DLD1 (cell line): ENCODE results near the gene TMEM182.

ENCODE experiments used
- in situ Hi-C: cut with HindIII; loops from 2 replicates; pipeline ENCODE4 v1.10.0; 2017; ENCODE audit warnings: low sequenced_read_pairs

TMEM182 gene

DNA sequence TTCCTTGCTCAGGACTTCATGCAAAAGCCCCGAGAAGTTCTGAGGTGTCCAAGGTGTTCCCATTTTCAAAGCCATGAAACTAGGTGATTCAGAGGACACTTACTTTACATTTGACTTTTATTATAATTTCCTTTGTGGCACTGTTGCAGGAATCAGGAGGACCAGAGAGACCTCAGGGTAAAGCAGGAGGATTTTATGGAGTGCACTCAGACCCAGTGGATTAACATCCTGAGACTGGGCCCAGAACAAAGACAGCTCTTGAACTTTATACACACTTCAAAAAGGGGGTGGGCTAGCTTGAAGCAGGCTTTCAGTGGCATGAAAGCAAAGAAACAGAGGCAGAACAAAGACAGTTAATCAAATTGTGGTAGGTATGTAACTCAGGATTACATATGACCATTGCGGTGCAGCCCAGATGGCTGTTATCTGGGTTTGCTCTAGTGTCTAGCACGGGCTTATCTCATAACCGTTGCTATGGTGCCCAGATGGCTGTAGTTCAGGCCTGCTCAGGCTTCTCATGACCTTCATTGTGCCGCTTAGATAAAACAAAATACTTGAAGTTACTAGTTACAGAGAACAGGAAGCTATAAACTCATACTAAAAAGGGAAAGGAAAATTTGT is 39.4 kb downstream of the TMEM182 start:
- in situ Hi-C loops = no loop called here

GRCh38 chr2:102801858-102802699 is 40.2 kb downstream of the TMEM182 start:
- in situ Hi-C loops = no loop called here

GRCh38 chr2:102803041-102803896 is 41.4 kb downstream of the TMEM182 start:
- in situ Hi-C loops = no loop called here

DNA sequence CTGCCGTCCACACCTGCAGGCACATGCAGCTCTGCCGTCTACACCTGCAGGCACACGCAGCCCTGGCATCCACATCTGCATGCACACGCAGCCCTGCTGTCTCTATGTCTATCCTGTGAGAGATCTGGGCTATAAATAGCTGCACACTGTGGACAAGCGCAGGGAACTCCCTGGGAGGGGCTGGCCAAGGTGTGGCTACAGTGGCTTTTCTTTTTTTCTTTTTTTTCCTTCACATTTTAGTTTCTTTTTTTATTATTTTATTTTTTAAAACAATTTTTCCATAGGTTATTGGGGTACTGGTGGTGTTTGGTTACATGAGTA is 42.0 kb downstream of the TMEM182 start:
- in situ Hi-C loops = no loop called here

- in situ Hi-C loops = no loop called here
These were observed 44.5 kb downstream of the TMEM182 start for GRCh38 chr2:102806250-102806837.

GRCh38 chr2:102809291-102810189 is 47.7 kb downstream of the TMEM182 start:
- in situ Hi-C loops = no loop called here

DNA sequence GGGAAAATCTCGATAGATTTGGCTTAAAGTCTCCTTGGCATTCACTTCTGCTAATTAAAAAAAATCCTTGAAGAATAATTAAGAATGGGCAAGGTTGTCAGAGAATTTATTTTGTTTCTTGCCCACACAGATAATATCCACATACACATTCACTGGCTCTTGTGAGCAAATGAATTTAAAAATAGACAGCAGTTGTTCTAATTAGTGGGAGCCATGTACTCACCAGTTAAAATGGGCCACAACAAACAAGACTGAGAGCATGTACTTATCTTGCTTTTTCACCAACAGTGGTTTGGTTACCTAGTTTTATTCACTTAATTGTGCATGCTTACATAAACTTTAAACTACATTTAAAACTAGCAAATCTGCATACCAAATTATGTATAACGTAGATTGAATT is 53.5 kb downstream of the TMEM182 start:
- in situ Hi-C loops = no loop called here

DNA sequence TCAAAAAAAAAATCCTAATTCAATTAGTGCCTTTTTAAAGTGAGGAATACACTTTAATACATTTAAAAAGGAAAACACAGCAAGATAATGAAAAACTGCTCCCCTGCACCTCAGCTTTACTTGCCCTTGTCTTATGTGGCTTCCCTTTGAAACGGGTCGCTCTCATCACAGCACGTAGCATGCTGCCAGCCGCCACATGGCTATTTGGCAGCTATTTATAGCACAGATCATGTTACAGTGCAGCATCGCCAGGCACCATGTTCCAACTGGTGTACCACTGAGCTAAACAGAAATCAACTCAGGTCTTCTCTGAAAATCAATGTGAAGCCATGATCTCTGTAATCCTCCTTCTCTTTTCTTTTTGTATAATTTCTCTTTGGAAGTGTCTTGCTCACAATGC is 65.1 kb downstream of the TMEM182 start:
- in situ Hi-C loops = no loop called here

GRCh38 chr2:102832789-102833188 is 71.0 kb downstream of the TMEM182 start:
- in situ Hi-C loops = no loop called here

DNA sequence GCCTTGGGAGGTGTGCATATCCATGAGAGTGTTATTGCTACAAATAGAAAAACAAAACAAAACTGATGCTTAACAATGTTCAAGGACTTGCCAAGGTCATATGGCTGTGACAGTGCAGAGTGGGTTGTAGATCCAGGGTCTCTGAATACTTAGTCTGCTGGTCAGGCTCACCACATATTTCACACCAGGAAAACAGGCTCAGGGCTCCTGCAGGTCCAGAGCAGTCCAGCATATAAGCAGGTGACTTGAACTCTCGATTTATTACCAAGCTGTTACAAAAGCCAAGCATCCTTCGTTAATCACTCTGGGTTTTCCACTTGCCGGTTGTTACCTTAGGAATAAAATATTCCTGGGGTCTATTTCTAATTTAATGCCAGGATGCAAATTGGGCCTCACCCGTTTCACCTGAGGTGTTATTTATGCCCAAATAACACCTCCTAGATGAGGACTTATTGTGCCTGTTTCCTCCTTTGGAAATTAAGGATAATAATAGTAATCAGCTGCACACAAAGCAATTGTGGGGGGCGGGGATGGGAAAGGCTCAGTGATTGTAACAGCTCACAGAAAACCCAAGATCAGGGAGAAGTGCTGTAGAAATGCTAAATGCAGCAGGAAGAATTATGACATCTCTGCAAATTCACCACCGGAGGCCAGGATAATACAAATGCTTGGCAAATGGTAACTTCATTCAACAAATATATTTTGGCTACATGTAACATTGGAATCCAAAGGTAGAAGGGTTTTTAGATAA is 72.9 kb downstream of the TMEM182 start:
- in situ Hi-C loops = no loop called here

- in situ Hi-C loops = no loop called here
These were observed 75.9 kb downstream of the TMEM182 start for GRCh38 chr2:102837626-102838198.

- in situ Hi-C loops = no loop called here
These were observed 78.0 kb downstream of the TMEM182 start for GRCh38 chr2:102839668-102840388.

DNA sequence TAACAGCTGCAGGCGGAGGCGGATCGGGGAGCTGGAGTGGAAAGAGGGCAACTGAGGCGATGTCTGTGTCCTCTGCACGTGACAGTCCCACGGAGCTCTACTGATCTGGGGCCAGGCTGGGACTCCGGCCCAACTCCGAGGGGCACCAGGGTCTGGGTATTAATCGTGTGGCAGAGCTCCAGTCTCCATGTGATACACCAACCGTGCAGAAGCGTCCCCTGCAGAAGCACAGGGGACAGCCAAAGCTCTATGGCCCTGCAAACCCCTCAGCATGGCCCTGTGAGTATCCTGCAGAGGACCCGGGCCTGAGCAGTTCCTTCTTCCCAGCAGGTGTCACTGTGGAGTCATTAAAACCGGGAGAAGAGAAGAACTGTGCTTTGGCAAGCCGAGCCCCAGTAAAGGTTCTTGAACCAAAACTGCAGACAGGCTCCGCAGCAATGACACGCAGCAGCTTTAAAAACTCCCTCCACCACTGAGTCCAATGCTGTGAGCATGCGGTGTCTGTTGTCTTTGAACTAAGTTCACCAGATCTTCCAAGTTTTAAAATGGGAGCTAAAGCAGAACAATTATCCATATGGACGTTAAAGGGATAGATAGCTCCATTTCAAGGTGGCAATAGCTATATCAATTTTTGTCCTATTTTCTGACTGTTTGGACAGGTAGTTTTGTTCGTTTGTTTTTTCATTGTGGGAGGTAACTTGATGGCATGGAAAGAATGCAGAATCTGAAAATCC is 79.4 kb downstream of the TMEM182 start:
- in situ Hi-C loops = no loop called here

DNA sequence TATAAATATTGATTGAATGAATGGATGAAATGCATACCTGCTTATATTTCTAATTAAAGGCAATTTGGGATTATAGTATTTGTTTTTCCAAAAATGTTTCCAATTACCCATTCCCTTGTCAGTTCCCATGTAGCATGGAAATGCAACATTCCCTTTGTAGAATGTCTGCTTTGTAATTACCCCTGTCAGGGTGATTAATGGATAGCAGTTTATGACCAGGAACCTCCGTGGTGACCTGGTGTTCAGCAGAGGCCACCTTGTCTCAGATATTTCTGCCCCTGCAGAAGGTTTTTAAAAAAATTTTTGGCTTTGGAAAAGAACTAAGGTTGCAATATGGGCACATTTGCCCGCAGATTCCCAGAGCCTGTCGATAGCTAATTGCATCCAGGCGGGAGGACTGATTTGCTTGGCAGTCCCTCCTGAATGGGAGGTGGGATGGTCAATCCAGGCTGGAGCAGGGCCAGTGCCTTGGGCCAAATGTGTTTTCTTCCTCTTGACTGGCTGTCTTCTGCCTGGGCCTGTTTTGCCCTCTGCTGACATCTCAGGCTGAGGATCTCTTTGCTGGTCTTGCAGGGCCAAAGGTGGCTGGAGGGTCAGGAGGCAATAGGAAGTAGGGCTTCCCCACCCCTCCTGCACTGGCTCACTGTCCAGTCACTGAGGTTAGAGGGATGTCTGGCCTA is 82.1 kb downstream of the TMEM182 start:
- in situ Hi-C loops = no loop called here

DNA sequence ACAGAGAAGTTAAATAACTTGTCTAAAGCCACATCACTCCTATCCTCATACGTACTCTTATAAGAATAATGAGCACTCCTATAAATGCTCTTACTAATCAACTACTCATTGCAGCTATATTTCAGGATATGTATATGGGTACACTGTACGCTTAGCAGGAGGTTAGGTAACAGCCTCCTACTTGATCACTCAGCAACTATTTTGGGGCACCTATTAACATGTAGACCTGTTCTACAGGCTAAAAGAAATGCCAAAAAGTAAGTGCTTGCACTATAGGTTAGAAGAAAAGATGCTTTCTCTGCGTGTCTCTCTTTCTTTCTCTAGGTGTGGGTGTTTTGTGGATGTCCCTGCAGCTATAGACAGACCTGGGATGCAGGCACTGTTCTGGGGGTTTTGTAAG is 83.1 kb downstream of the TMEM182 start:
- in situ Hi-C loops = no loop called here

DNA sequence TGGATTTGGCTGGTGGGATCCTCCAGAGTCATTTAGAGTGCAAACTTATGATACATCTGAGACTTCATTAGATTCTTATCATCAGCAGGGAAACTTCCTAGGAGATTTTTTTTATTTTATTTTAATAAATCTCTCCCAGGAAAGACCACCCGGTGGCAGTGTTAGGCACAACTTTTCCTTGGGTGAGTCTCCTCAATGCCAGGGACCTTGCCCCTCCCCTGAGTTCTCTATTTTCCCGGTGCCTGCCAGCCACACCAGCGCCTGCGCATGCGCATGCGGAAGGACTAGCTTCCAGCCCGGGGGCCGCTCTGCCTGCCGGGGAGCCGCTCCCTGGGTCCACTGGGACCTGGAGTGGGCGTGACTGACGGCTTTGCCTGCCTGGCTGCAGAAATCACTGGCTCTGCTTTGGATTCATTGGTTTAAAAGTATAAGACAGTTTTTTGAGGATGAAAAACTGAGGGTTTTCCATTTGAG is 86.6 kb downstream of the TMEM182 start:
- in situ Hi-C loops = no loop called here

DNA sequence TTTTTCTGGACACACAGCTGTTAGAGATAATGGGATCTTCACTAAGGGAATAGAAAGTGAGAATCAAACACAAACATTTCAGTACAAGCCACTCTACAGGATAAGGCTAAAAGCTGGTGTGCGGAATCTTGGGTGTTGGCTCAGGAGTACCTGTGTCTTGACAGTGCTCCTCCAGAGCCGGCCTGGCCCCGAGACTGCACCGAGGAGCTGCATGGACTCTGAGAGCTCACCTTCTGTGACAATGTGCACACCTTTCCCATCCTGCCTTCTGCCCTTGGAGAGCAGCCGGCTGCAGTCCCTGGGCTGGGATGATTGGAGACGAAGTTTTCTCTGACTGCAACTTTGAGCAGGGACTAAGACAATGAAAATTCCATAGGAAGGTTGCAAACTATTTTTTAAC is 89.1 kb downstream of the TMEM182 start:
- in situ Hi-C loops = no loop called here
